HEK293 (cell line): ENCODE results near the gene BTF3L4.

Experiments used
- BCL11A ChIP-seq: fragments of 450-650 bp; formaldehyde crosslinking; IDR thresholded peaks from 2 replicates; pipeline ENCODE4 v1.5.1; 2016; ENCODE audit warnings: low read depth, missing biosample characterization, missing genetic modification characterization
- GLI2 ChIP-seq: fragments of 450-650 bp; formaldehyde crosslinking; IDR thresholded peaks from 2 replicates; pipeline ENCODE4; 2017; ENCODE audit warnings: missing biosample characterization, missing genetic modification characterization, low read depth, borderline replicate concordance
- GLI4 ChIP-seq: fragments of 450-650 bp; formaldehyde crosslinking; IDR thresholded peaks from 2 replicates; pipeline ENCODE4 v1.5.1; 2016; ENCODE audit warnings: missing biosample characterization, missing genetic modification characterization
- KLF9 ChIP-seq: fragments of 450-650 bp; formaldehyde crosslinking; IDR thresholded peaks from 2 replicates; pipeline ENCODE4 v1.5.1; 2016; ENCODE audit warnings: missing biosample characterization, missing genetic modification characterization, low read depth
- MYNN ChIP-seq: fragments of 450-650 bp; formaldehyde crosslinking; IDR thresholded peaks from 2 replicates; pipeline ENCODE4 v1.5.1; 2016; ENCODE audit warnings: missing biosample characterization, missing genetic modification characterization, borderline replicate concordance
- SP2 ChIP-seq: fragments of 450-650 bp; formaldehyde crosslinking; IDR thresholded peaks from 2 replicates; pipeline ENCODE4 v1.5.1; 2016; ENCODE audit warnings: missing biosample characterization, missing genetic modification characterization
- YY2 ChIP-seq: fragments of 450-650 bp; formaldehyde crosslinking; IDR thresholded peaks from 2 replicates; pipeline ENCODE4 v1.5.1; 2016; ENCODE audit warnings: missing biosample characterization, missing genetic modification characterization
- ZBTB20 ChIP-seq: fragments of 450-650 bp; formaldehyde crosslinking; IDR thresholded peaks from 2 replicates; pipeline ENCODE4 v1.5.1; 2016; ENCODE audit warnings: missing biosample characterization, missing genetic modification characterization
- ZBTB48 ChIP-seq: fragments of 450-650 bp; formaldehyde crosslinking; IDR thresholded peaks from 2 replicates; pipeline ENCODE4 v1.5.1; 2016; ENCODE audit warnings: missing biosample characterization, missing genetic modification characterization
- ZIC2 ChIP-seq: fragments of 450-650 bp; formaldehyde crosslinking; IDR thresholded peaks from 2 replicates; pipeline ENCODE4 v1.5.1; 2016; ENCODE audit warnings: missing biosample characterization, missing genetic modification characterization
- ZNF10 ChIP-seq: fragments of 450-650 bp; formaldehyde crosslinking; IDR thresholded peaks from 2 replicates; pipeline ENCODE4 v1.5.1; 2017; ENCODE audit warnings: missing biosample characterization, missing genetic modification characterization
- ZNF112 ChIP-seq: fragments of 450-650 bp; formaldehyde crosslinking; IDR thresholded peaks from 2 replicates; pipeline ENCODE4 v1.5.0; 2017; ENCODE audit warnings: missing biosample characterization, missing genetic modification characterization
- ZNF146 ChIP-seq: fragments of 450-650 bp; formaldehyde crosslinking; IDR thresholded peaks from 2 replicates; pipeline ENCODE4 v1.5.1; 2016; ENCODE audit warnings: missing biosample characterization, missing genetic modification characterization
- ZNF16 ChIP-seq: fragments of 450-650 bp; formaldehyde crosslinking; IDR thresholded peaks from 2 replicates; pipeline ENCODE4 v1.5.1; 2016; ENCODE audit warnings: low read depth, missing biosample characterization, missing genetic modification characterization
- ZNF175 ChIP-seq: fragments of 450-650 bp; formaldehyde crosslinking; IDR thresholded peaks from 2 replicates; pipeline ENCODE4 v1.5.1; 2016; ENCODE audit warnings: missing biosample characterization, missing genetic modification characterization
- ZNF221 ChIP-seq: fragments of 450-650 bp; formaldehyde crosslinking; IDR thresholded peaks from 2 replicates; pipeline ENCODE4 v1.5.1; 2017; ENCODE audit warnings: missing biosample characterization, missing genetic modification characterization, borderline replicate concordance
- ZNF335 ChIP-seq: fragments of 450-650 bp; formaldehyde crosslinking; conservative IDR thresholded peaks from 2 replicates; pipeline ENCODE4 v1.5.1; 2016; ENCODE audit warnings: missing biosample characterization, missing genetic modification characterization
- ZNF366 ChIP-seq: fragments of 450-650 bp; formaldehyde crosslinking; conservative IDR thresholded peaks from 2 replicates; pipeline ENCODE4 v1.5.1; 2016; ENCODE audit warnings: missing biosample characterization, missing genetic modification characterization
- ZNF404 ChIP-seq: fragments of 450-650 bp; formaldehyde crosslinking; IDR thresholded peaks from 2 replicates; pipeline ENCODE4 v1.5.1; 2017; ENCODE audit warnings: missing biosample characterization, missing genetic modification characterization
- ZNF423 ChIP-seq: fragments of 450-650 bp; formaldehyde crosslinking; IDR thresholded peaks from 2 replicates; pipeline ENCODE4 v1.5.1; 2016; ENCODE audit warnings: missing biosample characterization, missing genetic modification characterization
- ZNF510 ChIP-seq: fragments of 450-650 bp; formaldehyde crosslinking; IDR thresholded peaks from 2 replicates; pipeline ENCODE4 v1.5.1; 2018; ENCODE audit warnings: mild to moderate bottlenecking, missing genetic modification characterization, missing biosample characterization; ENCODE audit not compliant: insufficient replicate concordance
- ZNF514 ChIP-seq: fragments of 450-650 bp; formaldehyde crosslinking; IDR thresholded peaks from 2 replicates; pipeline ENCODE4 v1.5.1; 2016; ENCODE audit warnings: missing biosample characterization, missing genetic modification characterization
- ZNF544 ChIP-seq: fragments of 450-650 bp; formaldehyde crosslinking; IDR thresholded peaks from 2 replicates; pipeline ENCODE4 v1.5.0; 2017; ENCODE audit warnings: missing biosample characterization, missing genetic modification characterization
- ZNF548 ChIP-seq: fragments of 450-650 bp; formaldehyde crosslinking; IDR thresholded peaks from 2 replicates; pipeline ENCODE4 v1.5.1; 2016; ENCODE audit warnings: missing biosample characterization, missing genetic modification characterization
- ZNF560 ChIP-seq: fragments of 450-650 bp; formaldehyde crosslinking; IDR thresholded peaks from 2 replicates; pipeline ENCODE4 v1.5.1; 2017; ENCODE audit warnings: missing biosample characterization, missing genetic modification characterization, borderline replicate concordance
- ZNF561 ChIP-seq: fragments of 450-650 bp; IDR thresholded peaks from 2 replicates; pipeline ENCODE4 v1.5.1; 2018; ENCODE audit warnings: missing biosample characterization, missing genetic modification characterization, borderline replicate concordance
- ZNF571 ChIP-seq: fragments of 450-650 bp; formaldehyde crosslinking; IDR thresholded peaks from 2 replicates; pipeline ENCODE4 v1.5.0; 2017; ENCODE audit warnings: missing biosample characterization, missing genetic modification characterization
- ZNF596 ChIP-seq: fragments of 450-650 bp; IDR thresholded peaks from 2 replicates; pipeline ENCODE4 v1.5.0; 2018; ENCODE audit warnings: missing biosample characterization, mild to moderate bottlenecking, missing genetic modification characterization, moderate library complexity
- ZNF629 ChIP-seq: fragments of 450-650 bp; formaldehyde crosslinking; IDR thresholded peaks from 2 replicates; pipeline ENCODE4 v1.5.1; 2017; ENCODE audit warnings: missing biosample characterization, missing genetic modification characterization
- ZNF704 ChIP-seq: fragments of 450-650 bp; formaldehyde crosslinking; IDR thresholded peaks from 2 replicates; pipeline ENCODE4 v1.5.1; 2016; ENCODE audit warnings: missing biosample characterization, missing genetic modification characterization
- ZNF777 ChIP-seq: fragments of 450-650 bp; formaldehyde crosslinking; IDR thresholded peaks from 2 replicates; pipeline ENCODE4 v1.5.1; 2017; ENCODE audit warnings: missing biosample characterization, missing genetic modification characterization, borderline replicate concordance
- ZNF837 ChIP-seq: fragments of 450-650 bp; formaldehyde crosslinking; IDR thresholded peaks from 2 replicates; pipeline ENCODE4 v1.5.1; 2016; ENCODE audit warnings: missing biosample characterization, missing genetic modification characterization
- ZSCAN23 ChIP-seq: fragments of 450-650 bp; formaldehyde crosslinking; IDR thresholded peaks from 2 replicates; pipeline ENCODE4 v1.5.1; 2016; ENCODE audit warnings: missing biosample characterization, missing genetic modification characterization
- ZXDB ChIP-seq: fragments of 450-650 bp; formaldehyde crosslinking; IDR thresholded peaks from 2 replicates; pipeline ENCODE4 v1.5.1; 2016; ENCODE audit warnings: missing biosample characterization, missing genetic modification characterization
- TF ChIP-seq, protein P1 (sequence below): fragments of 450-650 bp; formaldehyde crosslinking; conservative IDR thresholded peaks from 2 replicates; pipeline ENCODE4 v1.5.1; 2016; ENCODE audit warnings: low read depth, missing biosample characterization, missing genetic modification characterization
- TF ChIP-seq, protein P2 (sequence below): fragments of 450-650 bp; formaldehyde crosslinking; IDR thresholded peaks from 2 replicates; pipeline ENCODE4 v1.5.1; 2016; ENCODE audit warnings: missing biosample characterization, missing genetic modification characterization

The BTF3L4 gene

GRCh38 chr1:52139817-52140540 is 83.9 kb downstream of the BTF3L4 start (continued):
- TF ChIP-seq, protein P1, sequence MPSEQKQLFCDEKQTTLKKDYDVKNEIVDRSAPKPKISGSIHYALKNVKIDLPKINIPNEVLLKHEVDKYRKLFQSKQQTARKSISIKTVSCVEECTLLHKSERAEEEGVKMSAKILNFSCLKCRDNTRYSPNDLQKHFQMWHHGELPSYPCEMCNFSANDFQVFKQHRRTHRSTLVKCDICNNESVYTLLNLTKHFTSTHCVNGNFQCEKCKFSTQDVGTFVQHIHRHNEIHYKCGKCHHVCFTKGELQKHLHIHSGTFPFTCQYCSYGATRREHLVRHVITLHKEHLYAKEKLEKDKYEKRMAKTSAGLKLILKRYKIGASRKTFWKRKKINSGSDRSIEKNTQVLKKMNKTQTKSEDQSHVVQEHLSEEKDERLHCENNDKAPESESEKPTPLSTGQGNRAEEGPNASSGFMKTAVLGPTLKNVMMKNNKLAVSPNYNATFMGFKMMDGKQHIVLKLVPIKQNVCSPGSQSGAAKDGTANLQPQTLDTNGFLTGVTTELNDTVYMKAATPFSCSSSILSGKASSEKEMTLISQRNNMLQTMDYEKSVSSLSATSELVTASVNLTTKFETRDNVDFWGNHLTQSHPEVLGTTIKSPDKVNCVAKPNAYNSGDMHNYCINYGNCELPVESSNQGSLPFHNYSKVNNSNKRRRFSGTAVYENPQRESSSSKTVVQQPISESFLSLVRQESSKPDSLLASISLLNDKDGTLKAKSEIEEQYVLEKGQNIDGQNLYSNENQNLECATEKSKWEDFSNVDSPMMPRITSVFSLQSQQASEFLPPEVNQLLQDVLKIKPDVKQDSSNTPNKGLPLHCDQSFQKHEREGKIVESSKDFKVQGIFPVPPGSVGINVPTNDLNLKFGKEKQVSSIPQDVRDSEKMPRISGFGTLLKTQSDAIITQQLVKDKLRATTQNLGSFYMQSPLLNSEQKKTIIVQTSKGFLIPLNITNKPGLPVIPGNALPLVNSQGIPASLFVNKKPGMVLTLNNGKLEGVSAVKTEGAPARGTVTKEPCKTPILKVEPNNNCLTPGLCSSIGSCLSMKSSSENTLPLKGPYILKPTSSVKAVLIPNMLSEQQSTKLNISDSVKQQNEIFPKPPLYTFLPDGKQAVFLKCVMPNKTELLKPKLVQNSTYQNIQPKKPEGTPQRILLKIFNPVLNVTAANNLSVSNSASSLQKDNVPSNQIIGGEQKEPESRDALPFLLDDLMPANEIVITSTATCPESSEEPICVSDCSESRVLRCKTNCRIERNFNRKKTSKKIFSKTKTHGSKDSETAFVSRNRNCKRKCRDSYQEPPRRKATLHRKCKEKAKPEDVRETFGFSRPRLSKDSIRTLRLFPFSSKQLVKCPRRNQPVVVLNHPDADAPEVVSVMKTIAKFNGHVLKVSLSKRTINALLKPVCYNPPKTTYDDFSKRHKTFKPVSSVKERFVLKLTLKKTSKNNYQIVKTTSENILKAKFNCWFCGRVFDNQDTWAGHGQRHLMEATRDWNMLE (tag by site-specific recombination): 0 out of 2 replicates have a peak, but pooled peaks have one; percentile 9
- TF ChIP-seq ZNF777 (tag by site-specific recombination) (no peak), ZNF10 (tag by site-specific recombination) (peak; percentile 81), ZNF629 (tag by site-specific recombination) (no peak), ZNF146 (tag by site-specific recombination) (no peak), ZXDB (tag by site-specific recombination) (no peak), YY2 (tag by site-specific recombination) (no peak), KLF9 (no peak), ZNF175 (no peak), ZBTB20 (tag by site-specific recombination) (peak; percentile 64), ZNF510 (tag by site-specific recombination) (no peak), ZNF544 (tag by site-specific recombination) (no peak), ZBTB48 (tag by site-specific recombination) (no peak), ZNF16 (tag by site-specific recombination) (no peak), GLI2 (tag by site-specific recombination) (no peak), ZNF221 (tag by site-specific recombination) (no peak), ZNF561 (no peak), ZNF548 (no peak), ZNF335 (tag by site-specific recombination) (peak; percentile 32; the same call in 1 of the 2 replicates), ZNF596 (no peak), ZNF704 (tag by site-specific recombination) (no peak), BCL11A (tag by site-specific recombination) (no peak), ZNF571 (tag by site-specific recombination) (no peak), GLI4 (tag by site-specific recombination) (no peak), ZNF514 (tag by site-specific recombination) (no peak), ZNF366 (no peak; the same call in 1 of the 2 replicates), ZNF560 (tag by site-specific recombination) (no peak), ZIC2 (tag by site-specific recombination) (no peak), SP2 (tag by site-specific recombination) (no peak), MYNN (no peak), ZNF404 (no peak), ZNF837 (no peak), ZNF112 (tag by site-specific recombination) (no peak), ZSCAN23 (tag by site-specific recombination) (no peak), ZNF423 (no peak)
- TF ChIP-seq, protein P2, sequence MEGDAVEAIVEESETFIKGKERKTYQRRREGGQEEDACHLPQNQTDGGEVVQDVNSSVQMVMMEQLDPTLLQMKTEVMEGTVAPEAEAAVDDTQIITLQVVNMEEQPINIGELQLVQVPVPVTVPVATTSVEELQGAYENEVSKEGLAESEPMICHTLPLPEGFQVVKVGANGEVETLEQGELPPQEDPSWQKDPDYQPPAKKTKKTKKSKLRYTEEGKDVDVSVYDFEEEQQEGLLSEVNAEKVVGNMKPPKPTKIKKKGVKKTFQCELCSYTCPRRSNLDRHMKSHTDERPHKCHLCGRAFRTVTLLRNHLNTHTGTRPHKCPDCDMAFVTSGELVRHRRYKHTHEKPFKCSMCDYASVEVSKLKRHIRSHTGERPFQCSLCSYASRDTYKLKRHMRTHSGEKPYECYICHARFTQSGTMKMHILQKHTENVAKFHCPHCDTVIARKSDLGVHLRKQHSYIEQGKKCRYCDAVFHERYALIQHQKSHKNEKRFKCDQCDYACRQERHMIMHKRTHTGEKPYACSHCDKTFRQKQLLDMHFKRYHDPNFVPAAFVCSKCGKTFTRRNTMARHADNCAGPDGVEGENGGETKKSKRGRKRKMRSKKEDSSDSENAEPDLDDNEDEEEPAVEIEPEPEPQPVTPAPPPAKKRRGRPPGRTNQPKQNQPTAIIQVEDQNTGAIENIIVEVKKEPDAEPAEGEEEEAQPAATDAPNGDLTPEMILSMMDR (tag by site-specific recombination): no peak
